Keratinocyte (primary cell): Measurements from ENCODE around the gene CDH16.

Experiments used
- CTCF ChIP-seq, 3 experiments: IDR thresholded peaks in 1 of 3; conservative IDR thresholded peaks in 1 of 3; optimal IDR thresholded peaks in 1 of 3; 2 replicates in 2 of 3; 3 replicates in 1 of 3; pipeline versions ENCODE3 to v1.5.1; 2011; ENCODE audit warnings: low read length in 3 of 3, mild to moderate bottlenecking in 3 of 3, moderate library complexity in 2 of 3, control low read depth in 1 of 3, inconsistent platforms in 1 of 3; ENCODE audit not compliant: insufficient read depth in 2 of 3; ENCODE audit errors: extremely low read depth in 1 of 3
- EZH2 ChIP-seq: IDR thresholded peaks from one replicate; pipeline ENCODE4 v1.6.1; 2012; ENCODE audit warnings: inconsistent platforms, mild to moderate bottlenecking, low read length, moderate library complexity

- TF ChIP-seq CTCF (optimal IDR thresholded peaks at IDR 0.05 in 1 of 3, IDR thresholded peaks at IDR 0.05 in 1 of 3, conservative IDR thresholded peaks at IDR 0.05 in 1 of 3; ENCODE audit: extremely low read depth in 1 of 3, insufficient read depth in 2 of 3, low read length in 3 of 3), result no peak
- no peak for TF ChIP-seq EZH2
Observed at GRCh38 chr16:66927918-66928649, 9.4 kb upstream of the CDH16 start.
